Esophagus (tissue), 2 donors: ENCODE results near the gene GPR143. TPM values are rescaled to one million over a fixed set of nuclear protein-coding genes. Genes with fewer than 3 reads are reported as not detected.

Experiments used
- H3K27ac ChIP-seq, 2 donors: one replicate each; pipeline ENCODE4 v1.5.1; 2013; ENCODE audit warnings: low read depth in 2 of 2, mild to moderate bottlenecking in 2 of 2, inconsistent platforms in 1 of 2, low read length in 1 of 2, moderate library complexity in 1 of 2
- H3K27me3 ChIP-seq, 2 donors: one replicate each; pipeline ENCODE4 v1.6.1; 2013; ENCODE audit warnings: low read length in 2 of 2, control low read depth in 1 of 2, mild to moderate bottlenecking in 1 of 2; ENCODE audit not compliant: insufficient read depth in 2 of 2, control insufficient read depth in 1 of 2
- H3K36me3 ChIP-seq, 2 donors: one replicate each; pipeline ENCODE4 v1.6.1; 2013; ENCODE audit warnings: low read length in 1 of 2; ENCODE audit not compliant: control insufficient read depth in 2 of 2, insufficient read depth in 2 of 2
- H3K4me1 ChIP-seq, 2 donors: one replicate each; pipeline ENCODE4 v1.6.1; 2013; ENCODE audit warnings: low read length in 1 of 2; ENCODE audit not compliant: control insufficient read depth in 2 of 2, insufficient read depth in 2 of 2
- H3K4me3 ChIP-seq, 2 donors: one replicate each; pipeline ENCODE4 v1.5.1; 2013; ENCODE audit warnings: low read length in 2 of 2, mild to moderate bottlenecking in 2 of 2, low read depth in 1 of 2, moderate library complexity in 1 of 2
- H3K9me3 ChIP-seq, 2 donors: one replicate each; pipeline ENCODE4 v1.6.1; 2013; ENCODE audit warnings: mild to moderate bottlenecking in 2 of 2, low read depth in 1 of 2, low read length in 1 of 2, moderate library complexity in 1 of 2; ENCODE audit not compliant: control insufficient read depth in 2 of 2, insufficient read depth in 1 of 2
- WGBS, 2 donors: extraction: QIAGEN DNeasy Blood & Tissue Kit; methylation state at CpG; one replicate each; pipeline ENCODE4 v1.1.7; 2013; 5-methylcytosine and 5-hydroxymethylcytosine counted together
- polyA plus RNA-seq, 2 donors: library from polyadenylated mRNA; stranded (reverse); fragments of 200-250 nt; gene quantifications; one replicate each; pipeline ENCODE4 v1.2.3, GENCODE V29; 2013
- donor health status: healthy with polysubstance abuse.
- donor health status: Bipolar disorder and iron deficiency.

The GPR143 gene
- polyA plus RNA-seq, 2 donors: 1.7 to 2.2 TPM

- H3K27ac ChIP-seq: no peak overlapping the region
- 61 to 71% methylated on average over 6 of the region's 6 CpGs for WGBS, 2 donors
- H3K4me1 ChIP-seq: peaks cover 0 to 2% of the 10 kb centered on the region in 2 donors
- H3K4me3 ChIP-seq: no peak overlapping the region
- H3K27me3 ChIP-seq: no peaks in the 10 kb centered on the region
- H3K9me3 ChIP-seq: peaks cover 0 to 7% of the 10 kb centered on the region in 2 donors
- no peaks in the 10 kb centered on the region for H3K36me3 ChIP-seq
Observed at GRCh38 chrX:9790866-9791265, 25.2 kb upstream of the GPR143 start.

GRCh38 chrX:9789555-9789954 is 23.9 kb upstream of the GPR143 start:
- Histone ChIP-seq H3K27ac (no peak overlapping the region), H3K9me3 (peaks cover 0 to 5% of the 10 kb centered on the region in 2 donors), H3K4me1 (peaks cover 0 to 2% of the 10 kb centered on the region in 2 donors), H3K36me3 (no peaks in the 10 kb centered on the region), H3K4me3 (no peak overlapping the region), H3K27me3 (no peaks in the 10 kb centered on the region)
- WGBS, 2 donors: 56 to 70% methylated on average over 5 of the region's 5 CpGs

GRCh38 chrX:9788911-9789310 is 23.3 kb upstream of the GPR143 start:
- H3K36me3 ChIP-seq: no peaks in the 10 kb centered on the region
- peaks cover 0 to 5% of the 10 kb centered on the region in 2 donors for H3K9me3 ChIP-seq
- peaks cover 0 to 2% of the 10 kb centered on the region in 2 donors for H3K4me1 ChIP-seq
- no peak overlapping the region for H3K4me3 ChIP-seq
- no peak overlapping the region for H3K27ac ChIP-seq
- H3K27me3 ChIP-seq: no peaks in the 10 kb centered on the region
- WGBS, 2 donors: 15 to 17% methylated on average over 2 of the region's 2 CpGs

- H3K36me3 ChIP-seq: no peaks in the 10 kb centered on the region
- H3K27ac ChIP-seq: peak overlapping the region in 1 of 2 donors; percentile 61
- peaks cover 0 to 5% of the 10 kb centered on the region in 2 donors for H3K9me3 ChIP-seq
- H3K4me1 ChIP-seq: peaks cover 0 to 2% of the 10 kb centered on the region in 2 donors
- no peaks in the 10 kb centered on the region for H3K27me3 ChIP-seq
- peak overlapping the region; percentile 62 to 63 for H3K4me3 ChIP-seq
- WGBS, 2 donors: 4 to 18% methylated on average over 29 to 45 of the region's 45 CpGs
Observed at GRCh38 chrX:9786798-9787635, 21.4 kb upstream of the GPR143 start.

- no peaks in the 10 kb centered on the region for H3K27me3 ChIP-seq
- peak within 1 kb of the TSS; percentile 62 to 63 for H3K4me3 ChIP-seq
Observed at GRCh38 chrX:9785944-9786797, 20.5 kb upstream of the GPR143 start, which contains the start of gene SHROOM2. TSS of gene SHROOM2 (plus strand) at chrX:9786429. CDS start at chrX:9786546, 117 bp downstream.

GRCh38 chrX:9785254-9785943 is 19.8 kb upstream of the GPR143 start:
- H3K27ac ChIP-seq: no peak overlapping the region
- 8 to 27% methylated on average over 28 to 58 of the region's 58 CpGs for WGBS, 2 donors
- peak overlapping the region; percentile 49 to 63 for H3K4me3 ChIP-seq
- H3K4me1 ChIP-seq: peaks cover 0 to 2% of the 10 kb centered on the region in 2 donors
- H3K27me3 ChIP-seq: no peaks in the 10 kb centered on the region
- H3K36me3 ChIP-seq: no peaks in the 10 kb centered on the region
- peaks cover 0 to 5% of the 10 kb centered on the region in 2 donors for H3K9me3 ChIP-seq

More at GRCh38 chrX:9785944-9786797, 20.5 kb upstream of the GPR143 start, which contains the start of gene SHROOM2:
- WGBS, 2 donors: 1 to 10% methylated on average over 76 to 129 of the region's 132 CpGs
- Histone ChIP-seq H3K27ac (peak within 1 kb of the TSS; percentile 54 to 61), H3K4me1 (peaks cover 0 to 2% of the 10 kb centered on the region in 2 donors), H3K9me3 (peaks cover 0 to 5% of the 10 kb centered on the region in 2 donors), H3K36me3 (no peaks in the 10 kb centered on the region)

GRCh38 chrX:9784332-9784731 is 18.7 kb upstream of the GPR143 start:
- WGBS, 2 donors: 94 to 96% methylated on average over 8 of the region's 8 CpGs

GRCh38 chrX:9781941-9782340 is 16.3 kb upstream of the GPR143 start:
- H3K27me3 ChIP-seq: no peaks in the 10 kb centered on the region
- peaks cover 0 to 4% of the 10 kb centered on the region in 2 donors for H3K9me3 ChIP-seq
- WGBS, 2 donors: 71 to 77% methylated on average over 7 of the region's 7 CpGs
- H3K36me3 ChIP-seq: no peaks in the 10 kb centered on the region
- no peaks in the 10 kb centered on the region for H3K4me1 ChIP-seq
- no peak overlapping the region for H3K27ac ChIP-seq
- no peak overlapping the region for H3K4me3 ChIP-seq

More at GRCh38 chrX:9784332-9784731, 18.7 kb upstream of the GPR143 start:
- Histone ChIP-seq H3K4me1 (peaks cover 0 to 2% of the 10 kb centered on the region in 2 donors), H3K36me3 (no peaks in the 10 kb centered on the region), H3K4me3 (no peak overlapping the region), H3K27ac (no peak overlapping the region), H3K27me3 (no peaks in the 10 kb centered on the region), H3K9me3 (peaks cover 0 to 5% of the 10 kb centered on the region in 2 donors)

- H3K9me3 ChIP-seq: no peaks in the 10 kb centered on the region
- no peaks in the 10 kb centered on the region for H3K36me3 ChIP-seq
- peaks cover 0 to 2% of the 10 kb centered on the region in 2 donors for H3K4me1 ChIP-seq
- 80 to 84% methylated on average over 8 of the region's 8 CpGs for WGBS, 2 donors
- no peak overlapping the region for H3K27ac ChIP-seq
- no peak overlapping the region for H3K4me3 ChIP-seq
- H3K27me3 ChIP-seq: no peaks in the 10 kb centered on the region
Observed at GRCh38 chrX:9775930-9776329, 10.3 kb upstream of the GPR143 start.
